Pancreas (tissue), 10 donors: Measurements from ENCODE around the gene NNT. TPM values are rescaled to one million over a fixed set of nuclear protein-coding genes. Genes with fewer than 3 reads are reported as not detected.
"Not testable (repeated sequence)": the region's sequence is repeated elsewhere in the genome, so short reads cannot be mapped to it uniquely, and the experiment has no call there.

Source experiments
- ATAC-seq, 4 donors: fragments of 200-7000 bp; cut with Tn5 transposase; one replicate each; pipeline versions ENCODE4 v1.8.0 to v1.9.1; 2020; ENCODE audit warnings: mild to moderate bottlenecking in 4 of 4, moderate library complexity in 4 of 4
- DNase-seq, 6 donors: peaks; one replicate each; pipeline ENCODE4 v3.0.0-alpha.2; 2020
- FAIRE-seq: peaks from 2 replicates; lab custom pipeline; 2012; peaks lifted over from hg19 to GRCh38; lab: Jason Lieb, UNC
- H3K27ac ChIP-seq, 4 donors: fragments of 200-600 bp; sonication (generic); 1 replicate in 3 of 4; 2 replicates in 1 of 4; pipeline versions ENCODE4 v1.5.0 to v1.8.0; 2020
- H3K27me3 ChIP-seq, 4 donors: fragments of 200-600 bp; one replicate each; pipeline ENCODE4 v1.8.0; 2021
- H3K36me3 ChIP-seq, 3 donors: fragments of 200-600 bp; sonication (generic) in 1 of 3; one replicate each; pipeline versions ENCODE4 v1.5.0 to v1.8.0; 2020 to 2021
- H3K4me1 ChIP-seq, 3 donors: fragments of 200-600 bp; one replicate each; pipeline ENCODE4 v1.8.0; 2021
- H3K4me3 ChIP-seq, 4 donors: fragments of 200-600 bp; sonication (generic) in 2 of 4; one replicate each; pipeline versions ENCODE4 v1.5.0 to v1.8.0; 2020 to 2021
- H3K9me3 ChIP-seq, 4 donors: fragments of 200-600 bp; one replicate each; pipeline ENCODE4 v1.8.0; 2021
- CTCF ChIP-seq, 4 donors: fragments of 200-600 bp; sonication (generic) in 3 of 4; IDR thresholded peaks; one replicate each; pipeline versions ENCODE4 v1.5.0 to v1.8.0; 2021; ENCODE audit warnings: antibody characterized with exemption in 4 of 4
- WGBS, 2 donors: extraction: QIAGEN DNeasy Blood & Tissue Kit; methylation state at CpG; one replicate each; pipeline ENCODE4 v1.1.7; 2013; 5-methylcytosine and 5-hydroxymethylcytosine counted together
- intact Hi-C, 3 donors: fragments of 100-400 bp; cut with DNase I; formaldehyde crosslinking; loops; one replicate each; pipeline versions ENCODE4 v1.11.1 to v1.14.2; 2022
- polyA plus RNA-seq, 2 donors: library from polyadenylated mRNA; stranded (reverse); fragments of 200-250 nt; gene quantifications; one replicate each; pipeline ENCODE4 v1.2.3, GENCODE V29; 2013
- total RNA-seq, 6 donors: library from RNA; stranded (reverse); fragmentation: NEBNext Ultra II Directional in 4 of 6; extraction: Animal tissue kit (Norgen Biotek cat#: 25700) in 4 of 6; gene quantifications; one replicate each; pipeline versions ENCODE4 v1.2.1 to v1.2.4, GENCODE V29; 2021 to 2023
- donor health status: healthy with polysubstance abuse.
- donor health status: DM: no; HTN: no; CAD: no; lungs with moderate emphysema.
- donor health status: DM: no; HTN: no; CAD: no.
- donor health status: control.
- donor health status: control.
- donor health status: Bipolar disorder and iron deficiency.
- donor health status: DM: yes; HTN: yes; CAD: no.
- donor health status: DM: no; HTN: no; CAD: no.
- donor health status: DM: no; HTN: no; CAD: no.
- donor health status: DM: yes; HTN: yes; CAD: no.

NNT gene
- total and polyA plus RNA-seq, 8 donors: 6.1 to 48.0 (median 32.4) TPM

GRCh38 chr5:43691893-43692292 is 88.9 kb downstream of the NNT start:
- Histone ChIP-seq H3K9me3 (no peaks in the 10 kb centered on the region), H3K4me1 (peaks cover 0 to 13% (median 0%) of the 10 kb centered on the region in 3 donors), H3K27ac (no peak overlapping the region), H3K36me3 (no peaks in the 10 kb centered on the region), H3K27me3 (no peaks in the 10 kb centered on the region), H3K4me3 (no peak overlapping the region)
- ATAC-seq (no peak), FAIRE-seq (no peak), DNase-seq (no peak)
- TF ChIP-seq CTCF (IDR thresholded peaks at IDR 0.05): no peak
- WGBS, 2 donors: 74 to 78% methylated on average over 1 of the region's 1 CpG
- intact Hi-C loops: no loop called here

- ATAC-seq (no peak), DNase-seq (no peak), FAIRE-seq (no peak)
- Histone ChIP-seq H3K36me3 (no peaks in the 10 kb centered on the region), H3K4me3 (no peak overlapping the region), H3K27me3 (no peaks in the 10 kb centered on the region), H3K27ac (no peak overlapping the region), H3K9me3 (no peaks in the 10 kb centered on the region), H3K4me1 (peaks cover 0 to 11% (median 0%) of the 10 kb centered on the region in 3 donors)
- intact Hi-C loops: no loop called here
- no peak for TF ChIP-seq CTCF (IDR thresholded peaks at IDR 0.05)
Observed at GRCh38 chr5:43693411-43693810, 90.4 kb downstream of the NNT start.

GRCh38 chr5:43694027-43694426 is 91.0 kb downstream of the NNT start:
- H3K9me3 ChIP-seq: no peaks in the 10 kb centered on the region
- no peak for TF ChIP-seq CTCF (IDR thresholded peaks at IDR 0.05)
- H3K27ac ChIP-seq: no peak overlapping the region
- DNase-seq (no peak), ATAC-seq (no peak), FAIRE-seq (no peak)
- H3K4me1 ChIP-seq: peaks cover 0 to 11% (median 0%) of the 10 kb centered on the region in 3 donors
- H3K36me3 ChIP-seq: no peaks in the 10 kb centered on the region
- intact Hi-C loops: no loop called here
- WGBS, 2 donors: 95 to 97% methylated on average over 1 of the region's 1 CpG
- no peaks in the 10 kb centered on the region for H3K27me3 ChIP-seq
- no peak overlapping the region for H3K4me3 ChIP-seq

GRCh38 chr5:43696444-43696843 is 93.5 kb downstream of the NNT start:
- H3K9me3 ChIP-seq, H3K36me3 ChIP-seq, H3K27ac ChIP-seq, FAIRE-seq, H3K27me3 ChIP-seq, DNase-seq, H3K4me3 ChIP-seq, ATAC-seq, intact Hi-C loops: not testable (repeated sequence)
- H3K4me1 ChIP-seq: peaks cover 7 to 21% (median 14%) of the 10 kb centered on the region in 3 donors
- WGBS, 2 donors: 96 to 97% methylated on average over 2 of the region's 2 CpGs

- no peak for TF ChIP-seq CTCF (IDR thresholded peaks at IDR 0.05)
- intact Hi-C loops: no loop called here
- Histone ChIP-seq H3K27me3 (no peaks in the 10 kb centered on the region), H3K4me1 (peaks cover 7 to 20% (median 9%) of the 10 kb centered on the region in 3 donors), H3K9me3 (no peaks in the 10 kb centered on the region), H3K27ac (no peak overlapping the region), H3K4me3 (no peak overlapping the region), H3K36me3 (no peaks in the 10 kb centered on the region)
- no peak for DNase-seq
- 28 to 32% methylated on average over 1 of the region's 1 CpG for WGBS, 2 donors
- FAIRE-seq: no peak
- ATAC-seq: peak in 3 of 4 donors; percentile 18 to 69 (median 54)
Observed at GRCh38 chr5:43699910-43700309, 96.9 kb downstream of the NNT start.
